ENCODE measurements around the gene RNF41.
"Not testable (repeated sequence)": the region's sequence is repeated elsewhere in the genome, so short reads cannot be mapped to it uniquely, and the experiment has no call there.

RNF41 gene

GRCh38 chr12:56202366-56202765 is 19.4 kb downstream of the RNF41 start:
- no peak overlapping the region for H3K27ac ChIP-seq (ENCODE audit: poor library complexity, severe bottlenecking)
- H3K9me3 ChIP-seq (ENCODE audit: severe bottlenecking), result no peaks in the 10 kb centered on the region
- DNase-seq (ENCODE audit: low spot score), result no peak

GRCh38 chr12:56198836-56199235 is 22.9 kb downstream of the RNF41 start:
- no peak for DNase-seq (ENCODE audit: low spot score)
- no peaks in the 10 kb centered on the region for H3K36me3 ChIP-seq (ENCODE audit: low read depth)
- no peak overlapping the region for H3K27ac ChIP-seq (ENCODE audit: poor library complexity, severe bottlenecking)
- no peaks in the 10 kb centered on the region for H3K27me3 ChIP-seq (ENCODE audit: insufficient read depth, poor library complexity, severe bottlenecking)
- no peak for ATAC-seq (ENCODE audit: low read depth)
- peaks cover 3% of the 10 kb centered on the region for H3K4me1 ChIP-seq (ENCODE audit: insufficient read depth, poor library complexity, severe bottlenecking)
- TF ChIP-seq CTCF (IDR thresholded peaks at IDR 0.05; ENCODE audit: poor library complexity, severe bottlenecking), result no peak
- no peaks in the 10 kb centered on the region for H3K9me3 ChIP-seq (ENCODE audit: severe bottlenecking)
- no peak overlapping the region for H3K4me3 ChIP-seq (ENCODE audit: severe bottlenecking)

More at GRCh38 chr12:56202366-56202765, 19.4 kb downstream of the RNF41 start:
- H3K4me1 ChIP-seq (ENCODE audit: insufficient read depth, poor library complexity, severe bottlenecking), result no peaks in the 10 kb centered on the region
- no peak for ATAC-seq (ENCODE audit: low read depth)
- TF ChIP-seq CTCF (IDR thresholded peaks at IDR 0.05; ENCODE audit: poor library complexity, severe bottlenecking), result no peak
- peaks cover 23% of the 10 kb centered on the region for H3K36me3 ChIP-seq (ENCODE audit: low read depth)
- H3K4me3 ChIP-seq (ENCODE audit: severe bottlenecking), result no peak overlapping the region
- no peaks in the 10 kb centered on the region for H3K27me3 ChIP-seq (ENCODE audit: insufficient read depth, poor library complexity, severe bottlenecking)

GRCh38 chr12:56197921-56198635 is 23.6 kb downstream of the RNF41 start:
- Histone ChIP-seq H3K36me3 (ENCODE audit: low read depth) (no peaks in the 10 kb centered on the region), H3K4me3 (ENCODE audit: severe bottlenecking) (no peak overlapping the region), H3K27me3 (ENCODE audit: insufficient read depth, poor library complexity, severe bottlenecking) (no peaks in the 10 kb centered on the region), H3K9me3 (ENCODE audit: severe bottlenecking) (no peaks in the 10 kb centered on the region), H3K27ac (ENCODE audit: poor library complexity, severe bottlenecking) (peak overlapping the region; percentile 65), H3K4me1 (ENCODE audit: insufficient read depth, poor library complexity, severe bottlenecking) (peaks cover 3% of the 10 kb centered on the region)
- no peak for TF ChIP-seq CTCF (IDR thresholded peaks at IDR 0.05; ENCODE audit: poor library complexity, severe bottlenecking)
- ATAC-seq (ENCODE audit: low read depth), result no peak
- no peak for DNase-seq (ENCODE audit: low spot score)

- peak; percentile 85 for ATAC-seq (ENCODE audit: low read depth)
- H3K27ac ChIP-seq (ENCODE audit: poor library complexity, severe bottlenecking), result peak overlapping the region; percentile 65
- H3K27me3 ChIP-seq (ENCODE audit: insufficient read depth, poor library complexity, severe bottlenecking); H3K4me3 ChIP-seq (ENCODE audit: severe bottlenecking); H3K9me3 ChIP-seq (ENCODE audit: severe bottlenecking); H3K4me1 ChIP-seq (ENCODE audit: insufficient read depth, poor library complexity, severe bottlenecking); H3K36me3 ChIP-seq (ENCODE audit: low read depth); DNase-seq (ENCODE audit: low spot score): not testable (repeated sequence)
These were observed 24.7 kb downstream of the RNF41 start for GRCh38 chr12:56196818-56197550.

DNA sequence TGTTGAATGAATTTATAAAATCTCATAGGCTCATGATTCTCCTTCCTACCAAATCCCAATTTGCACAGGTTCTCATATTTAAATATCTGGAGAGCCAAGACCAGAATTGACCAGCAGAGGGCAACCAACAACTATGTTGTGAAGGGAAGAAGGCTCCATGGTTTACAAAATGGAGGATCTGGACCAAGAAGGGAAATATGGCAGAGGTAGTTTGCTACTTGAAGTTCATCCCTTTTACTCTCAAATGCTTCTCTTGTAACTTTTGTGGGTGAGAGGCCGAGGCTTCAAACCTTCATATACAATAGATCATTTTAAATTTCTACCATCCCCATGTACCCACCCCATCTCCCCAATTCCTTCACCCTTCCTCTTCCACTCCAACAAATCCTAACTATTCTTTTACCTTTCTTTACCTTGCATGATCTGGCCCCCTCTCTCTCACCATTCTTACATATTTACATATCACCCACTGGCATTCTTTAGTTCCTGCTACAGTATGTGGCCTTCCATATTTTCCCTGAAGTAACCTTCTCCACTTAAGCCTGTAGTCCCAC is 28.6 kb downstream of the RNF41 start:
- peak; percentile 89 for TF ChIP-seq CTCF (IDR thresholded peaks at IDR 0.05; ENCODE audit: poor library complexity, severe bottlenecking)
- peaks cover 7% of the 10 kb centered on the region for H3K4me1 ChIP-seq (ENCODE audit: insufficient read depth, poor library complexity, severe bottlenecking)
- H3K27me3 ChIP-seq (ENCODE audit: insufficient read depth, poor library complexity, severe bottlenecking), result no peaks in the 10 kb centered on the region
- no peaks in the 10 kb centered on the region for H3K9me3 ChIP-seq (ENCODE audit: severe bottlenecking)
- ATAC-seq (ENCODE audit: low read depth) (no peak), DNase-seq (ENCODE audit: low spot score) (no peak)
- no peaks in the 10 kb centered on the region for H3K36me3 ChIP-seq (ENCODE audit: low read depth)
- H3K4me3 ChIP-seq (ENCODE audit: severe bottlenecking), result no peak overlapping the region
- H3K27ac ChIP-seq (ENCODE audit: poor library complexity, severe bottlenecking), result no peak overlapping the region

Data from RWPE2 (cell line).